ENCODE results near the gene P2RX7.
"Not testable (repeated sequence)": the region's sequence is repeated elsewhere in the genome, so short reads cannot be mapped to it uniquely, and the experiment has no call there.

The P2RX7 gene

DNA sequence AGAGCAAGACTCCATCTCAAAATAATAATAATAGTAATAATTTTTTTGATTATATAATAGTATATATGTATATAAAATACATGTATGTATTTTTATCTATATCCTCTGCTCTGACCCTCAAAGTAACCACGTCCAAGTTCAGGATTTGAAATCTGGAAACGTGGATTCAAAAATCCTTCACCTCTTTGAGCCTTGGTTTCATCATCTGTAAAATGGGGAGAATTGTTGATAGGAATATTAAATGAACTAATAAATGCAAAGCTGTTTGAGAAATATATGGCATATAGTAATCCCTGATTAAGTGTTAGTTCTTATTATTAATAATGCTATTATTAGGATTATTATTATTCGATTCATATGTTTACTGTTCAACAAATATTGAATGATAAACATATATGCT lies 2.6 kb downstream of the P2RX7 start:
- no peak for DNase-seq (ENCODE audit: low read depth in 3 of 3)

DNA sequence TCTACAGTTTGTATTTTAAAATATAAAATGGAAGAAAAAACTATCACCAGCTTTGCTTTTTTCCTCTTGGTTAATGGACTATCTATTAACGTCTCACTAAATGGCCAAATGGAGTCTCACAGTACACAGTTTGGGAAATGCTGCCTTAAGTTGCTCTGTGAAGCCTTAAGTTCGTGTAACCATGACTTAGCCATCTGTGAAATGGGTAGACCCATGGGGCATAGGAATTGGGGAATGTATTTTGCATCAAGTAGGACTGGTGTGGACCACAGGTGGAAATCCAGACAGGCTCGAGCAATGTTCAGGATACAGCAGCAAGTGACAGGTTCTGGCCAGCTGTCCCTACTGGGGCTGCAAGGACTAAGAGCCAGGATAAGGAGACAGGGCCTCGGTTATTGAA lies 4.8 kb downstream of the P2RX7 start:
- no peak for DNase-seq (ENCODE audit: low read depth in 3 of 3)

DNA sequence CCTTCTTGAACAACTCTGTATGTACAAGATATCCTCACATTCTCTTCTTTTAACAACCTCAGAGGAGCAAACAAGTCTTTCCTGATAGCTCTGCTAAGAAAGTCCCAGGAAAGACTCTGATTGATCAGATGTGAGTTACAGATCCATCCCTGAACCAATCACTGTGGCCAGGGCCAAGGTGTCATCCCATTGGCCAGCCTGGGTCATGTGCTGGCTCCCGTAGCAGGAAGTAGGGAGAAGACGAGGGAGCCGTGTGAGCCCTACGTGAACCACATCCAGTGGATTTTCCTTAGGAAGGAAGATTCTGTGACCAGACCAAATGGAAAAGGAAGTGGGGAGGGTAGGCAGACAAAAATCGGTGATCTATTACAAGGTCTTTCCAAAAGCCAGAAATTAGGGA lies 5.6 kb downstream of the P2RX7 start:
- DNase-seq (ENCODE audit: low read depth in 3 of 3): no peak

DNA sequence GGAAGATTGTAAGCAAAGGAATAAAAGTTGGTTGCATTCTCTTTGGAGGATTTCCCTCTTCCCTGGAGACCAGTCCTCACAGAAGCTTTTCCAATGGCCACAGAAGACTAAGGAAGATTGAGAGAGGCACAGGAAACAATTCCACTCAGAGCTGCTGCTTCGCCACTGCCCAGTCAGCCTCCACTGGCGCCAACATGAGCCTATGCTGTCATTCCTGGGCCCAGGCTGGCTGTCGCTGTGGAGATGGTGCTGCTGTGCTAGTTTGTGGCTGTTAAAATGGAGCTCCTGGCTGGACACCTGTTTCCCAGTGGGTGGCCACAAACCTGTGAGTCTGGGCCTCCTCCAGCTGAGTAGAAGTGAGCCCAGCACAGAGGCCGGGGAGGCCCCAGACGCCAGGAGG lies 6.6 kb downstream of the P2RX7 start:
- DNase-seq (ENCODE audit: low read depth in 3 of 3): no peak

DNA sequence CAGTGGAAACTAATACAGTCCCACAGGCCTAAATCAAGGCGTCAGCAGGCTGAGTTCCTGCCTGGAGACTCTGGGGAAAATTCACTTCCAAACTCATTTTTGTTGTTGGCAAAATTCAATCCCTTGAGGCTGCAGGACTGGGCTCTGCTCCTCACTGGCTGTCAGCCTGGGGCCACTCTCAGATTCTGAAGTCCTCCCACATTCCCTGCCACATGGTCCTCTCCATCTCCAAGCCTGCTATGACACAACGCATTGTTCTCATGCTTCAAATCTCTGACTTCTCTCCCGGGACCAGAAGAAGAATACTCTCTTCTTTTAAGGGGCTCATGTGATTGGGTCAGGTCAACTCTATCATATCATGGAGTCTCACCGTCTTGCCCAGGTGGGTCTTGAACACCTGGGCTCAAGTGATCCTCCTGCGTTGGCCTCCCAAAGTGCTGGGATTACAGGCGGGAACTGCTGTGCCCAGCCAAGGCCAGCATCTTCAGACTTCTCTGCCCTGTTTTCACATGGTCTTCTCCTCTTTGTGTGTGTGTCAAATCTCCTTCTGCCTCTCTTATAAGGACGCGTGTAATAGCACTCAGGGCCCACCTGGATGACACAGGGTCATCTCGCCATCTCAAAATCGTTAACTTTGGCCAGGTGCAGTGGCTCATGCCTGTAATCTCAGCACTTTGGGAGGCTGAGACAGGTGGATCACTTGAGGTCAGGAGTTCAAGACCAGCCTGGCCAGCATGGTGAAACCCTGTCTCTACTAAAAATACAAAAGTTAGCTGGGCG lies 9.7 kb downstream of the P2RX7 start:
- no peak for DNase-seq (ENCODE audit: low read depth in 3 of 3)

DNA sequence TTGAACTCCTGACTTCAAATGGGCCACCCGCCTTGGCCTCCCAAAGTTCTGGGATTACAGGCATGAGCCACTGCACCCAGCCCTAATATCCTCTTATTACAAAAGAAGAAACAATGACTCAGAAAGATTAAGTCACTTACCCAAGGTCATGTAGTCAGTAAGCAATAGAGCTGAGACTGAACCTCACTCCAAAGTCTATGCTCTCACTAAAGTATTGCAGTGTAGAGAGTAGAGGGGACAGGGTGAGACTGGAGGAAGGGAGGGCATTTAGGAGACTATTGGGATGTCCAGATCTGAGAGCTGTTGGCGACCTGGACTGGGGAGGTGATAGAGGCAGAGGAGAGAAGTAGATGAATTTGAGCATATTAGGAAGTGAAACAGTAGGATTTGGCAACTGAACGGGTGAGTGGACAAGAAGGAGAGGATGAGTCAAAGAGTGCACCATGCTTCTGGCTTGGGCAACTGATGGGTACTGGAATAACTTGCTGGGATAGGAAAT lies 11.8 kb downstream of the P2RX7 start:
- no peak for DNase-seq (ENCODE audit: low read depth in 3 of 3)

DNA sequence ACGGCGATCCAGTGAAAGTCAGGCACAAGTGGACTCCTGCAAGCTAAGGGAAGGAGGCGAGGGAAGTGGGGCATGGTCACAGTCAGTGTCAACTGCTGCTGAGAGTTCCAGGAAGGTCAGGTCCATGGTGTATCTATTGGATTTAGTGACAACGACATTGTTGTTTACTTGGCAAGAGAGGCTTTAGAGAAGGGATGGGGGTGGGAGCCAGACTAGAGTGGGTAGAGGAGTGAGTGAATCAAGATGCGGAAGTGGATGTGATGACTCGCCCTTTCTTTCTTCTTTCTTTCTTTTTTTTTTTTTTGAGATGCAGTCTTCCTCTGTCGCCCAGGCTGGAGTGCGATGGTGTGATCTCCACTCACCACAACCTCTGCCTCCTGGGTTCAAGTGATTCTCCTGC lies 12.5 kb downstream of the P2RX7 start:
- DNase-seq (ENCODE audit: low read depth in 3 of 3): peak in 1 of 3 experiments; percentile 16

DNA sequence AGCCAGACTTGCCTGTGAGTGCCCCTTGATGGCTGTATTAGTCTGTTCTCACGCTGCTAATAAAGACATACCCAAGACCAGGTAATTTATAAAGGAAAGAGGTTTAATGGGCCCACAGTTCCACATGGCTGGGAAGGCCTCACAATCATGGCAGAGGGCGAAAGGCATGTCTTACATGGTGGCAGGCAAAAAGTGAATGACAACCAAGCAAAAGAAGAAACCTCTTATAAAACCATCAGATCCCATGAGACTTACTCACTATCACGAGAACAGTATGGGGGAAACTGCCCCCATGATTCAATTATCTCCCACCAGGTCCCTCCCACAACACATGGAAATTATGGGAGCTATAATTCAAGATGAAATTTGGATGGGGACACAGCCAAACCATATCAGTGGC lies 16.6 kb downstream of the P2RX7 start:
- DNase-seq (ENCODE audit: low read depth in 3 of 3): not testable (repeated sequence)

DNA sequence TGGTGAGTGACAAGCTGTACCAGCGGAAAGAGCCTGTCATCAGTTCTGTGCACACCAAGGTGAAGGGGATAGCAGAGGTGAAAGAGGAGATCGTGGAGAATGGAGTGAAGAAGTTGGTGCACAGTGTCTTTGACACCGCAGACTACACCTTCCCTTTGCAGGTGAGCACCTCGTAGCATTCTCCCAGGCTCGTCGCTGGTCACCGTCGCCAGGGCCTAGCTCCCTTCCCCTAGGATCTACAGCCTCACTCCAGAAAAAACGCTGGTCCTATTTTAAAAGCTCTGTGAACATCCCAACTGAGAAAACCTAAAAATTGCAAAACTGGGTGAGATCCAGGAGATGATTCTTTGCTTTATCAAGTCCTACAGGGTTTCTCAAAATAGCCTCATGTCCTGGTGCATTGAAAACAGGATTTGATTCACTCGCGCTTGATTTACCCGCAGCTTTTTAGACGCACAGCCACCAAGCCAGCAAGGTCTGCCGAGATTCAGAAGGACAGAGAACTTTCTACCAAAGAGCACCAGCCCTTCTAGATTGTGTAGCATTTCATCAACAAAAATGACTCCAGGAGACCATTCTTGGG lies 22.2 kb downstream of the P2RX7 start:
- no peak for DNase-seq (ENCODE audit: low read depth in 3 of 3)

DNA sequence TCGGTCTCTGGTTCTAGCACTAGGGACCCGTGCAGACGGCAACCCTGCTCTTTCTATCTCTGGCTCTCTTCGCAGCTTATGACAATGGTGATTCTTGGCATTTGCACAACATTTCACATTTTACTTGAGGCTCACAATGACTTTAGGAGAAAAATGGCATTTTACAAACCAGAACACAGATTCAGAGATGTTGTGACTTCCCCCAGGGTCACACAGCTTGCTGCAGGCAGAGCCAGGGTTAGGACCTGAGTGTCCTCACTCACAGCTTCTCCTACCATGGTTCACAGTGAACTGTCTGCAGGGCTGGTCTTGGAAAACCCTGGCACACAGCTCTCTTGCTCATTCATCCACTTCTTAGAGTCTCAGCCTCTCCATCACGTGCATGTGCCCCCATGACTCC lies 23.7 kb downstream of the P2RX7 start:
- DNase-seq (ENCODE audit: low read depth in 3 of 3): no peak

DNA sequence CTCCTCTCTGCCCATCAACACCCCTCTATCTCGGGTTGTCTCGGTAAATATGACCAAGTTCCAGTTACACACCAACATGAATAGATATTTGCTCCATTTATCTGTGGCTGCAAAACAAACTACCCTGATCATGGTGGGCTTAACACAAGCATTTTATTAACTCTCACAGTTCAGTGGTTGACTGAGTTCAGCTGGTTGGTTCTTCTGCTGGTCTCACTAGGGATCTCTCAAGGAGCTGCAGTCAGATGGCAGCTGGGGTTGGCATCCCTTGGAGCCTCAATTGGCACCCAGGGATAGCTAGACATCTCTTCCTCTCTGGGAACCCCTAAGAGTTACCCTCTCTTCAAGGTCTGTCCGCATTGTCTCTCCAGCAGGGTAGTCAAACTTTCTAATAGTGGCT lies 25.4 kb downstream of the P2RX7 start:
- DNase-seq (ENCODE audit: low read depth in 3 of 3): no peak

DNA sequence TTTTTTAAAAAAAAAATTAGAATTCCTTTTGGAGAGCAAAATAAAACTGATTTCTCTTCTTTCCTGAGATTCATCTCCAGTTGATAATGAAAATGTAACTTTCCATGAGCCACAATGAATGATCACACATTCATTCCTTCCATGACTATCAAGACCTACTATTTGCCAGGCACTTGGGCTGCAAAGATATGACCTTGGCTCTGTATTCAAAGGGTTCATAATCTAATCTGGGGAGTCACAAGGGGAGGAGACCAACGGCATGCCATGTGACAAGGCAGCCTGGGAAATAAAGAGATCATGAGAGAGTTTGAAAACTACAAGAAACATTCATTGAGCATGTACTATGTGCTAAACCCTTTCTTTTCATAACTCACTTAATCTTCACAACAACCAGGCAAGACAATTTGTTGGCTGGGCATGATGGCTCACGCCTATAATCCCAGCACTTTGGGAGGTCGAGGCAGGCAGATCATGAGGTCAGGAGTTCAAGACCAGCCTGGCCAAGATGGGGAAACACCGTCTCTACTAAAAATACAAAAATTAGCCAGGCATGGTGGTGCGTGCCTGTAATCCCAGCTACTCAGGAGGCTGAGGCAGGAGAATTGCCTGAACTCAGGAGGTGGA lies 26.2 kb downstream of the P2RX7 start:
- DNase-seq (ENCODE audit: low read depth in 3 of 3): not testable (repeated sequence)

DNA sequence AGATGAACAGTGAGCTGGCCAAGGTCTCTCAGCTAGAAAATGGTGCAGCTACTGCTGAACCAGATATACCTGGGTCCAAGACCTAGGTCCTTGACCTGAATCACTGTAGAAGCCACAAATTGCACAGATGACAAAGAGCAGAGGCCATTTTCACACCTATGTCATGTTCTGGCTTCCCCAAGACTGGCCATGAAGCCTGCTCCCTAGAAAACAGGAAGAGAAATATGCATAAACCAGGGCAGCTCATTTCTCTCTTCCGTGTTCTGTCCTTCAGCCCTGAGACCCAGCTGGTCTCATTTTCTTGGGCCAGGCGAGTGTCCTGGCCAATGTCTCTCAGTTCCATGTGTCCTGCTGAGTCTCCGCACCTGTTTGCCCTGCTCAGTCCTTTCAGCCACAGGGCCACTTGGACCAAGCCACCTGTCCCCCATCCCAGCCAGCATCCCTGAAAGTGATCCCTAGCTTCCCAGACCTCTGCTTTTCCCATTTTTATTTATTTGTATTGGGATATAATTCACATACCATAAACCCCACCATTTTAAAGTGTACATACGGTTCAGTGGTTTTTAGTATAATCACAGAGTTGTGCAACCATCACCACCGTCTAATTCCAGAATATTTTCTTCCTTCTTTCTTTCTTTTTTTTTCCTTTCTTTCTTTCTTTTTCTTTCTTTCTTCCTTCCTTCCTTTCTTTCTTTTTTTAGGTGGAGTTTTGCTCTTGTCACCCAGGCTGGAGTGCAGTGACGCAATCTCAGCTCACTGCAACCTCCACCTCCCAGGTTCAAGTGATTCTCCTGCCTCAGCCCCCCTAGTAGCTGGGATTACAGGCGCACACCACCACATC lies 27.0 kb downstream of the P2RX7 start:
- DNase-seq (ENCODE audit: low read depth in 3 of 3): no peak

DNA sequence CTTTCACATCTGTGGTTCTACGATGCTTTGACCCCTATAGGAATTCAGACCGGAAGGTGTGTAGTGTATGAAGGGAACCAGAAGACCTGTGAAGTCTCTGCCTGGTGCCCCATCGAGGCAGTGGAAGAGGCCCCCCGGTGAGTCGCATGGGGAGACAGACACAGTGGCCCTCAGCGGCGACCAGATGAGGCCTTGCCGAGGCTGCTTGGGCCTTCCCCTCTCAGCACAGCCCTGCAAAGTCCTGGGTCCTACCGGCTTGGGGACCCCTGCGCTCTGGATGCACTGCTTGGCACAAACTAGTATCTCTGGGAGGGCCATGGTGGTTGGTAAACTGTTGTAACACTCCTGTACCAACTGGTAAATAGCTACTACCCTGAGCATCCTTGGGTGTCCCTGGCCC lies 29.7 kb downstream of the P2RX7 start:
- DNase-seq (ENCODE audit: low read depth in 3 of 3): no peak

DNA sequence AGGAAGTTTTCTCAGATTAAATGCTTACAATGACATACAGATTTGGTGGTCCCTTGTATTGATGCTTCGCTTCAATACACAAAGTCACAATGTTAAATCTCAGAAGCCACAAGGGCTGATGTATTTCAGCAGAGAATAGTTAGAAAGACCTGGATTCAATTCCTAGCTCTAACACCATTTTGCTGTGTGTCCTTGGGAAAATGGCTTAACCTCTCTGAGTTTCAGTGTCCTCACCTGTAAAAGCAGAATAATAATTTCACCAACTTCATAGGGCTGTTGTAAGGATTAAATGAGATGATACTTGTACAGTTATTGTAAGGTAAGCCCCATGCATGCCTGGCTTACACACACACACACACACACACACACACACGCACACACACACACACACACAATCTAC lies 30.3 kb downstream of the P2RX7 start:
- no peak for DNase-seq (ENCODE audit: low read depth in 3 of 3)

DNA sequence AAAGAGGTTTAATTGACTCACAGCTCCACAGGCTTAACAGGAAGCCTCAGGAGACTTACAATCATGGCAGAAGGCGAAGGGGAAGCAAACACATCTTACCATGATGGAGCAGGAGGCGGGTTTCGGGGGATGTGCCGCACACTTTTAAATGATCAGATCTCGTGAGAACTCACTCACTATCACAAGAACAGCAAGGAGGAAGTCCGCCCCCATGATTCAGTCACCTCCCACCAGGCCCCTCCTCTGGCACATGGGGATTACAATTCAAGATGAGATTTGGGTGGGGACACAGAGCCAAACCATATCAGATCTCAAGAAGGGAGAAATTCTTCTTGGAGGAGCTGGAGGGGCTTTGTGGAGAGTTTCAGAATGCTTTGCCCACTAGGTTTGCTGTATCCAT lies 32.2 kb downstream of the P2RX7 start:
- not testable (repeated sequence) for DNase-seq (ENCODE audit: low read depth in 3 of 3)

DNA sequence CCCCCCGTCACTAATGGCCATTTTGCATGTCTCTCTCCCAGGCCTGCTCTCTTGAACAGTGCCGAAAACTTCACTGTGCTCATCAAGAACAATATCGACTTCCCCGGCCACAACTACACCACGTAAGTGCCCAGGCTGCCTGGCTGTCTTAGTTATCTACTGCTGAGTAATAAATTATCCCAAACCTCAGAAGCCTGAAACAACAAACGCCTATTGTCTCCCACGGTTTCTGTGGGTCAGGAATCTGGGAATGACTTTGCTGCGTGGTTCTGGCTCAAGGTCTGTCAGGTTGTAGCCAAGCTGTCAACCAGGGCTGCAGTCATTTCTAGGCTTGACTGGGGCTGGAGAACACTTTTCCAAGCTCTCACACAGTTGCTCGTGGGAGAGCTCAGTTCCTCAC lies 32.6 kb downstream of the P2RX7 start:
- no peak for DNase-seq (ENCODE audit: low read depth in 3 of 3)

DNA sequence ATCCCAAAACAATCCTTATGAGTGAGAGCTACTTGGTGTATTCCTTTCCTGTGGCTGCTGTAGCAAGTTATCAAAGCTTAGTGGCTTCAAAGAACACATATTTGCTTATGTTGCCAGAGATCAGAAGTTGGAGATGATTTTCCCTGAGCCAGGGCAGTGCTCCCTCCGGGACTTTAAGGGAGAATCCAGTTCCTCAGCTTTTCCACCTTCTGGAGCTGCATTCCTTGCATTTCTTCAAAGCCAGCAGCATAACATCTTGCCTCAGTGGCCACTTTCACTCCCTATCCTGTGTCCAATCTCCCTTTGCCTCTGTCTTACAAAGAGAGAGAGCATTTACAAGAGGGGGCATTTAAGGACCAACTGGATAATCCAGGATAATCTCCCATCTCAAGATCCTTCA lies 33.7 kb downstream of the P2RX7 start:
- no peak for DNase-seq (ENCODE audit: low read depth in 3 of 3)

DNA sequence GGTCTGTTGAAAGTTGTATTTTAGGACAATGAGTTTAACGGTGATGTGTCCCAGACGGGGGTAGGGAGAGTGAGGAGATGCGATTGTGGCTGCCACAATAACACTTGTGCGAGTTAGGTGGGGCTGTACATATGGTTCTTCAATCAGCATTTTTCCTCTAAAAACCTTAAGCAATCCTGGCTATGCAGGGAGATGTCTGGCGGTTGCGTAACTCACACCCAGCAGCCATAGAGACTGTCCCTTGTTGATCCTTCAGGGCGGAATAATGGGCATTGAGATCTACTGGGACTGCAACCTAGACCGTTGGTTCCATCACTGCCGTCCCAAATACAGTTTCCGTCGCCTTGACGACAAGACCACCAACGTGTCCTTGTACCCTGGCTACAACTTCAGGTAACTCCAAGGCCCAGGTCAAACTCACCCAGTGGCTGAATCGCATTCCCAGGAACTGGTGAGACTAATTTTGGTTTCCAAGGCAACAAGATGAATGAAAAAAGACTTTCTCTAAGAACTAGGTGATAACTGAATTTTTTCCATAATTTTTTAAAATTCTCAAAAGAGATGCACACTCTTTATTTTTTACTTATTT lies 34.6 kb downstream of the P2RX7 start:
- no peak for DNase-seq (ENCODE audit: low read depth in 3 of 3)

DNA sequence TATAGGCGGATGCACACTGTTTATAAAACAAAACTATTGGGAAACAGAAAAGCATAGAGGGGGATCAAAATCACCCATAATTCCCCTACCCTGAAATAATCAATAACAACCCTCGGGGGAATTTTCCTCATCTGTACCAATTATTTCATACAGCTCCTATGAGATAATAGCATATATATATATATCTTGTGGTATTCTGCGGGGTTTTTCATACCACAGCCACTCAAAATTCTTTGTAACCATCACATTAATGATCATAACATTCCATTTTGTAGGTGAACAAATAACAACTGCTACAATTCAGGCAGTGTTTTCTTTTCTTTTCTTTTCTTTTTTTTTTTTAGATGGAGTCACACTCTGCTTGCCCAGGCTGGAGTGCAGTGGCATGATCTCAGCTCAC lies 35.3 kb downstream of the P2RX7 start:
- DNase-seq (ENCODE audit: low read depth in 3 of 3): no peak

DNA sequence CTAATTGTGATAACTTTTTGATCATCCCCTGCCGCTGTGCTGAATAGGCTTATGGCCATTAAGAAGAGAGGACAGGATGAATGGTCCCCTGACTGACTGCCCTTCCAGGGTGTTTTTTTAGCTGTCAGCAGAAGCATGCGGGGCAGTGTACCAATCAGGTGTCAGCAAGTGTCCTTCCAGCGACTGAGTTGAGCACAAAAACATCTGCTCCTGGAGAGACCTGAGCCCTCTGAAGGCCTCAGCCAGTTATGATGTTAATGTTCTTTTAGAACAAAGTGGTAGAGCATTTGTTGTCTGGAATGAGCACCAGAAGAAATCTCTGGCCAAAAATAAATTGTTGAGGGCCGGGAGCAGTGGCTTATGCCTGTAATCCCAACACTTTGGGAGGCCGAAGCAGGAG lies 37.5 kb downstream of the P2RX7 start:
- DNase-seq (ENCODE audit: low read depth in 3 of 3): no peak
